GM18868 (cell line): ENCODE results near the gene TMEM130.
A peak's percentile ranks its signal among the peaks of the same experiment; 100 is the strongest.

Experiments
- ATAC-seq: cut with Tn5 transposase; IDR thresholded peaks from one replicate; pipeline ENCODE4 v1.9.1; 2021; ENCODE audit warnings: mild to moderate bottlenecking, moderate library complexity; ENCODE audit not compliant: unreplicated experiment

The TMEM130 gene

GRCh38 chr7:98810153-98810802 lies 59.5 kb downstream of the TMEM130 start:
- ATAC-seq, result no peak

DNA sequence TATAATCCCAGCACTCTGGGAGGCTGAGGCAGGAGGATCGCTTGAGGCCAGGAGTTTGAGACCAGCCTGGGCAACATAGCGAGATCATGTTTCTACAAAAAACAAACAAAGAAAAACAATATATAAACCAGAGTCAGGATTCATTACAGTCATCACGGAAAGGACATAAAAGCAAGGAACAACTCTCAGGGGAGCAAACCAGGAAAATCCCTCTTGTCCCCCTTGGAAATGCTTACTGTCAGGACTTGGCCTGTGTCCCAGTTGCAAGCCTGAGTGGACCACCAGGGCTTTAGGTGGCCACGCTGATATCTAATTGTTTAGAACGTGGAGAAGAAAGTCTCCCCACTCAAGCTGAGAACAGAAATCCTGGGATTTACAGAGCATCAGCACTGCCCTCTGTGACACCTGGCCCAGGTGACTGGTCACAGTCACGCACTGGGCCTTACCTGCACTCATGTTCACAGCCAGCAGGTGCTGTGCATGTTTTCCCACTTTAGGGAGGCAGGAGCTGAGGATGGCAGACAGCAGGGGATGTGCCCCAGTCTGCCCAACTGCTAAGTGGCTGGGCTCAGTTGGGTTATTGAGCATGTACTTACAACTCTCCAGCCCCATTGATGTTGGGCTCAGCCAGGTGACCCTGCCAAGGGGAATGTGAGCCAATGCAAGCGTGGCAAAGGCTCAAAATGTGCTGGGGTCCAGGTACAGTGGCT lies 60.9 kb downstream of the TMEM130 start:
- no peak for ATAC-seq

- ATAC-seq, result no peak
Measured at GRCh38 chr7:98807068-98808048, 62.5 kb downstream of the TMEM130 start.

GRCh38 chr7:98805956-98806838 lies 63.6 kb downstream of the TMEM130 start:
- ATAC-seq, result no peak

GRCh38 chr7:98802781-98803110 lies 67.1 kb downstream of the TMEM130 start:
- ATAC-seq, result peak; percentile 30

GRCh38 chr7:98802088-98802780 lies 67.6 kb downstream of the TMEM130 start:
- peak; percentile 93 for ATAC-seq

DNA sequence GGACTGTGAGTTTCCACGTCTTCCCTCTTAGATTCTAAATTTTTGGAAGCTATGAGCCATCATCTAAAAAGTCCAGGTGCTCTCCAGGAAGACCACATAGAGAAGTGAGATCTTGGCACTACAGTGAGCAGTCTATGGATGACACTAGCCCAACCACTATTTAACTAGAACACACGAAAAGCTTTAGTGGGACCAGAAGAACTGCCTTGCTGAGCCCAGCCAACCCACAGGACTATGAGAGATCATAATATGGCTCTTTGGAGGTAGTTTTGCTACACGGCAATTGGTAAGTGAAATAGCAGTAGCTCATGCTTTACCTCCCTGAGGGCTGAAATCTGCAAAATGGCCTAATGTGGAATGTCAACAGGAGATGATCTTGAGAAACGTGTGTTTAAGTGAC lies 68.8 kb downstream of the TMEM130 start:
- ATAC-seq, result no peak

DNA sequence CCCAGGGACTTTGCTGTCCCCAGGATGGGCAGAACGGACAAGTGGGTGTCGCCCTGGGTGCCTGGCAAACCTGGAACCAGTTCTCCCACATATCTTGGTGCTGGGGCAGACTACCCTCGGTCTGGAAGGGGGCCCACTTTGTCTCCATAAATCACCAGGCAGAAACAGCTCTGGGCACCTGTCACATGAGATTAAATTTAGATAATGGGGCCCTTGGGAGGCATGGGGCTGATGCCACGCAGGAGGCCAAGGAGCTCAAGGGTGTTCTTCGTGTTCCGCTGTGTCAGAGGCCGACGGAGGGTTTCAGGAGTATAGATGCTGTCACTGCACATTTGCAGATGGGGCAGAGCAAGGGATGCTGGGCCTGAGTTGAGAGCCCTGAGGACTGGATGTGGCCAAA lies 72.7 kb downstream of the TMEM130 start:
- no peak for ATAC-seq
